NCI-H460 (cell line): ENCODE results near the gene LRP1B. TPM values are rescaled to one million over a fixed set of nuclear protein-coding genes. Genes with fewer than 3 reads are reported as not detected.

Source experiments
- DNase-seq: peaks from one replicate; pipeline ENCODE4 v3.0.0-alpha.2; 2016; ENCODE audit warnings: low read depth; ENCODE audit errors: extremely low read depth
- total RNA-seq: library from RNA; depleted of rRNA; stranded (reverse); fragments of >200 nt; shearing (Covaris generic); gene quantifications from 2 replicates; pipeline ENCODE4 v1.2.3, GENCODE V29; 2014

Gene LRP1B
- total RNA-seq, 1 experiment from 2014 or later = 4.0 TPM

DNA sequence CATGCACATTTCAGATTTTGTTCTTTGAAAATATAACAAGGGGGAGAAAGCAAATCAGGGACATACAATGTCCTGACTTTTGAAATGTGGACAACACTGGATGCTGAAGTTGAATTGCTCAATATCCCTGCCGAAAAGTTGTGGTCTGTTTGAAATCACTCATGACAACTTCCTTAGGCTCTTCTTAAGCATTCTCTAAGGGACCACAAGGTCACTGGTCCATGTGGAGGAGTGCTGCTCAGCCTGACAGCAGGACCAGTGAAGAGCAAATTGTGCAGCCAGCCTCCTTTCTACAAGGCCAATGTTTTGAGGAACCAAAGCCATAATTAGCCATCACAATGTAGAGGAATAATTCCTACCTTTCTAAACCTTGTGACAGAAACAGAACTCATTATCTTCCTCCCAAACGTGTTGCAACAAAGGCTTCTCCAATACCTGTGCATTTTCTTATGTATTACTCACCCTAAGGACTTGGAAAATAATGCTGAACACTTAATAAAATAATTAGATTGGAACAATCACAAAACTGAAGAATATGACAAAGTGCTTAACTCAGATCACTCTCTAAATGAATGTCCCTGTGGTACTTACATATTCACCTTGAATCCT, 1873.0 kb downstream of the LRP1B start:
- DNase-seq = no peak

DNA sequence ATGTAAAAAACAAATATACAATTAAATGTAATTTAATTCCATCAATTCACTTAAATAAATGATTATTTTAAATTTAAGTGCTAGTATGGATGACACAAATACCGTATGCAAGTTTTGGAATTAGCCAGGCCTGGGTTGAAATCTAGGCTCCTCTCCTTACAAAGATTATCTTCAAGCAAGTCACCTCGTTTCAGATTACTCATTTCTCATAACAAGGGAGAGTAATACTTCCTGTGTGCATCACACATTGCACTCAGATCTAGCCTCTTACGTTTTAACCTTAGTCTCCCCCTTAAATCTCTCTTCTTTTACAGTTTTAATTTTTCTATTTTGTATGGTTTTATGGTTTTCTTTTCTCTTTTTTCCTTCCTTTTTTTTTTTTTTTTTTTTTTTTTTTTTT, 1874.7 kb downstream of the LRP1B start:
- DNase-seq = no peak

- no peak for DNase-seq
Observed at GRCh38 chr2:140249821-140250220, 1881.0 kb downstream of the LRP1B start.

DNA sequence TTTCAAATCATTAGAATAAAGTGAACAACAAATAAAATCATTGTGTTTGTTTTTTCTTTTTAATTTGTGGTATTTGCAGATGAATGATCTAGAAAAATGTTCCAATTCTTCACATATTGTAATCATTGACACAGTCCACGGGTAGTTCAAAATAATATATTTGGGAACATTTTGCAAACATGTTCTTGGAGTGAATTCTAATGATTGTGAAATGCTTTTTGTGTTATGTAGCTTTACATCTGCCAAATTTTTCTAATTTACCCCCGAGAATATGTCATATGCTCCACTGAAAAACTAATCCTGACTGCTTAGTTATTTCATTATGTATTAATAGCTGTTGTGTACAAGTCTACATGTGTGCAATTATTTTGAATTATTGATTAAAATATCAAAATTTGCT, 1882.2 kb downstream of the LRP1B start:
- no peak for DNase-seq

DNA sequence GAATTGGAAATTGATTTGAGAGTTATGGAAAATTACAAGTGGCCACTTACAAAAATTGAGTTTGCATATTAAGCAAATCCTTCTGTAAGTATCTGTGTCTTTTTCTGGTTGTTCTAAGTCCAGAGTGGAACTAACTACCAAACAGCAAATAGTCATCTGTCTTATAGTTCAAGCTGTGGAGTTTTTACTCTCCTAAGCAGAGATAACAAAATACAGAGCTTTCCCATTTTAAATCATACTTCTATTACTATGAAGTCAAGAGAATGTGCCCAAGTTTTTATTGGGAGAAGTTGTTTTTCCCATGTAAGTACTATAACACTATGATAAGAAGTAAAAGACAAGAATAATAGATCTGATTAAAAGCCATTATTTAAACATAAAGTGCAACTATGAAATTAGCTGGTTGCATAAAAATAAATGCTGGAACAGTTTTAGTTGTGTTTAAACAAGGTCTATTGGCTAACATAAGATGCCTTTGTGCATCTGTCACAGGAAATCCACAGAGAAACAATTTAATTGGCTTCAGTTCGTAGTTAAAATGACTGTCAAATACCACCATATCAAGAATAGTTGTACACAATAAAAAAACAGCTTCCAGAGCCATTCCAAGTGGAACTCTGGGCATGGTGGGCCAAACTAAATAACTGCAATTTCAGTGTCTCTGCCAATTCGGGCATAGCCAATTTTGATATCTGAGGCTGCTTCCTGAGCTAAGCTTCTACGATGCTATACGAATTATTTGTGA, 1883.2 kb downstream of the LRP1B start:
- no peak for DNase-seq

- no peak for DNase-seq
Observed at GRCh38 chr2:140246957-140247356, 1883.9 kb downstream of the LRP1B start.

- no peak for DNase-seq
Observed at GRCh38 chr2:140246058-140246457, 1884.8 kb downstream of the LRP1B start.

DNA sequence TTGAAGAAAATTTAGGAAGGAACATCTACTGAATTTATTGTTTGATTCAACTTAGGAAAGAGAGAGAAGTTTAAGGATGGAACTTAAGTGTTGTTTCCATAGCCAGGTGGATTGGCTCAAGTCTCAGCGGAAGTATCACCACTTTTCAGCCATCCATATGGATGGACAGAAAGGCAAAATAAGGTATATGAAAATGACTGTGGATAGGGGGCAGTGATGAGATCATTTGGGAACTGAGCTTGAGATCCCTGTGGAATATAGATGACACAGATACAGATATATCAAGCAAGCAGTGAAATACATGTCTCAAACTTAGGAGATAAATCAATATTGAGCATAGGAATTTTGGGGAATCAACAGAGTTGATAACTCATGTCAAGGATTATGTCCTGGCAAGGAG, 1887.9 kb downstream of the LRP1B start:
- no peak for DNase-seq

DNA sequence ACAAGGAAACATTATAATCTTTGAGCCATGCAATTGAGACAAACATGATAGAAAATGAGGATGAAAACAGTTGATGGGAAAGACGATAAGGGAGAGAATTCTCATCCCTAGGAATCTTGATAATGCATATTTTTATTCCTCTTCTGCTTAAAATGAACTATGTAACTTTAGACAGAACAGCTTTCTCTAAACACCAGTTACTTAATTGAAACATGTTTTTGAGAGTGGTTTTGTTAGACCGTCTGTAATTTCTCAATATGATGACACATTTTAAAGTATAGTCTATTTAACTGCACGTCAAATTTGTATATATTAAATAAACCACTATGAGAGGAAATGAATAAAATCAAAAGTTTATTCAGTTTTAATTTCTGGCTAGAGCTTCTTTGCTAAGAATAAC, 1896.7 kb downstream of the LRP1B start:
- no peak for DNase-seq

- no peak for DNase-seq
Observed at GRCh38 chr2:140210963-140211362, 1919.9 kb downstream of the LRP1B start.

GRCh38 chr2:140205093-140205492, 1925.7 kb downstream of the LRP1B start:
- no peak for DNase-seq

DNA sequence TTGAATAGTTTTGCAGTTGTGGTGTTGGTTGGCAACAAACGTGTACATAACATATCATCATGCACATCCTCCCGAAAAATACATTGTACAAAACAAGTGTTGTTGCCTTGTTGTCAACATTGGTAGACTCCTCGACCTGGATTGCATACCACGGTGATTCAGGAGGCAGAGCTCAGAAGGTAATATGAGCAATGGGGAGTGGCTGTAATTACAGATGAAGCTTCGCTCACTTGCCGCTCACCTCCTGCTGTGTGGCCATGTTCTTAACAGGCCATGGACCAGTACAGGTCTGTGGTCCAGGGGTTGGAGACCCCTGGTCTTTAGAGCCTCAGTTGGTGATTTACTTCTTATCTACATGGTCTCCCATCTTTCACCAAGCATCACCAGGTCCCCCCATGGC, 1927.5 kb downstream of the LRP1B start:
- DNase-seq = no peak

DNA sequence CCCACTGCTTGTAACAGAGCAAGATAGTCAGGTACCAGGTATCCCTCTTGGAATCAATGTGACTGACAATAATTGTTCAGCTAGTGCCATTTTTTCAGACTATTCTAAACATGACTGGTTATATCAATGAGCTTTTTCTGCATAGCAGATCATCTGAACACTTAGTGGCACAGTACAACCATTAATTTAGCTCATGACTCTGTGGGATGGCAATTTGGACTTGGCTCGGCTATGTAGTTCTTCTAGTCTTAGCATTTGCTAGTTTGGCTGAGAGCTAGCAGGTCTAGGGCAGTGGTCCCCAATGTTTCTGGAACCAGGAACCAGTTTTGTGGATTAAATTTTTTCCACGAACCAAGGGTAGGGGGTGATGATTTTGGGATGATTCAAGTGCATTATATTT, 1929.2 kb downstream of the LRP1B start:
- DNase-seq = no peak

- no peak for DNase-seq
Observed at GRCh38 chr2:140200764-140201163, 1930.1 kb downstream of the LRP1B start.

- no peak for DNase-seq
Observed at GRCh38 chr2:140200307-140200706, 1930.5 kb downstream of the LRP1B start.

GRCh38 chr2:140199312-140199711, 1931.5 kb downstream of the LRP1B start:
- DNase-seq = no peak

DNA sequence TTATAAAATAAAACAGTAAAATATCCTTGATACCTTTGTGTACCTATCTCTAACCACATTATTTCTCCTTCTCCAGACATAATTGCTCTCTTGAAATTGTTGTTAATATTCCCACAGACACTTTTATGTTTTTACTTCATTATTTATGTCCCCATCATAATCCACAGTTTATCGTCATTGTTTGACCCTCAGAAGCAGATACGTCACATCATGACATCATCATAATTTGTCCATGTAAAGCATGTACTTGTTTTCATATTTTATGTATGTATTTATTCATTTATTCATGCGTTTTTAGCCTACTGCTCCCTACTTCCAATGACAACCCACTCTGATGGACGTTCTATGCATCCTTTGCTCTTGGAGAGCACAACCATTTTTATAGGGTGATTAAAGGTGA, 1943.7 kb downstream of the LRP1B start:
- DNase-seq = no peak

GRCh38 chr2:140186313-140186712, 1944.5 kb downstream of the LRP1B start:
- no peak for DNase-seq

GRCh38 chr2:140185076-140185475, 1945.7 kb downstream of the LRP1B start:
- no peak for DNase-seq

GRCh38 chr2:140183056-140183765, 1947.6 kb downstream of the LRP1B start:
- DNase-seq = no peak
